NCI-H1105 treated with DMSO at 0.1 percent for 48 hours (cell line): ENCODE measurements around the gene SPTSSA.
"Not testable (repeated sequence)": the region's sequence is repeated elsewhere in the genome, so short reads cannot be mapped to it uniquely, and the experiment has no call there.

Experiments used
- DNase-seq: peaks from one replicate; lab custom pipeline; 2025; lab: John Stamatoyannopoulos, UW

SPTSSA gene

GRCh38 chr14:34426313-34427295 lies 35.4 kb downstream of the SPTSSA start:
- no peak for DNase-seq

DNA sequence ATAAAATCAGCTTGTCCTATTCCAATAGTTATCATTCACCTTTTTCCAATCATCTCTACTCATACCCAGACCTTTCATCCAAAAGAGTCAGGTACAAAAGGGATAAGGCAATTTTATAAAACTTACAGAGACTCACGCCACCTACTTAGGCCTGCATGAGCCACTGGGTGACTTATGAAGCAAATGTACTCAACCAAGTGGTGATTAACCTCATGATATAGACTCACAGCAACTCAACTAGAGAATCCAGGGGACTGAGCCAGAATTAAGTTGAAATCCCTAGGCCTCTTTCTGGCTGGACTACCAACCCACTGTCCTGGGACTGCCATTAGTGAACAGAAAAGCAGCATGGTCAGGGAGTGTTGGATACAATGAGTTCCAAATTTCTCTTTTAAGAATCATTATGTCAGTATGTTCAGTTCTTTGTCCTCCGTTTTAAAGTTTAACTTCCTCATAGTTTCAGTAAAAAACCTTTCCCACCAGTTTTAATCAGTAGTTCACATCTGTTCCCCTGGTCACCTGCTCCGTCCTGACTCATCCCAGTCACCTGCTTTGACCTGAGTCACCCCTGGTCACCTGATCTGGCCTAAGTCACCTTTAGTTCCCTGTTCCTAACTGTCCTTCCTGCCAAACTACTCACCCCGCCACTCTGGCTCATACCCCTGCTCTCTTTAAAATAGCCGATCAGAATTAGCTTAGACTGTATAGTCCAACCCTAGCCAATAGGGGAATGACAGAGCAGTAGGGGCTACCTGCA lies 36.8 kb downstream of the SPTSSA start:
- no peak for DNase-seq

- no peak for DNase-seq
Observed at GRCh38 chr14:34424488-34424887, 37.6 kb downstream of the SPTSSA start.

- no peak for DNase-seq
Observed at GRCh38 chr14:34423445-34423844, 38.6 kb downstream of the SPTSSA start.

GRCh38 chr14:34420547-34421150 lies 41.4 kb downstream of the SPTSSA start:
- peak; percentile 14 for DNase-seq

- DNase-seq: no peak
Observed at GRCh38 chr14:34409721-34410120, 52.3 kb downstream of the SPTSSA start.

- DNase-seq: no peak
Observed at GRCh38 chr14:34407951-34408350, 54.1 kb downstream of the SPTSSA start.

- DNase-seq: no peak
Observed at GRCh38 chr14:34404416-34404815, 57.6 kb downstream of the SPTSSA start.

DNA sequence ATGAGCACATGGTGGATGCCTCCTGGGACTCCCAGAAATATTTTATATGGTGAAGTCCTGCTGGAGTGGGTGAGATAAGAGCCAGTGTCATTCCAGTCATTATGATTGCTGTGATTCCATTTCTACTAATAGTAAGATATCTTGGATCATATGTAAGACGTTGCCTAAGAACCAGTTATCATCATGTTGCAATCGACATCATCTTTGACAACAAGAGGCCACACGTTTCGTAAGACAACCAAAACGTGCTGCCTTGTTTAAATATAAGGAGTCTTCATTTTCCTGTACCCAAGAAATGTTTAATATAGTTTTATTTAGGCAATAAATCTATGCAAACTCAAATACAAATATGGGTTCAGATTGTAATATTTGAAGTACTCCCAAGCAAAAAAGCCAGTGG lies 58.4 kb downstream of the SPTSSA start:
- DNase-seq: no peak

- no peak for DNase-seq
Observed at GRCh38 chr14:34398024-34398423, 64.0 kb downstream of the SPTSSA start.

DNA sequence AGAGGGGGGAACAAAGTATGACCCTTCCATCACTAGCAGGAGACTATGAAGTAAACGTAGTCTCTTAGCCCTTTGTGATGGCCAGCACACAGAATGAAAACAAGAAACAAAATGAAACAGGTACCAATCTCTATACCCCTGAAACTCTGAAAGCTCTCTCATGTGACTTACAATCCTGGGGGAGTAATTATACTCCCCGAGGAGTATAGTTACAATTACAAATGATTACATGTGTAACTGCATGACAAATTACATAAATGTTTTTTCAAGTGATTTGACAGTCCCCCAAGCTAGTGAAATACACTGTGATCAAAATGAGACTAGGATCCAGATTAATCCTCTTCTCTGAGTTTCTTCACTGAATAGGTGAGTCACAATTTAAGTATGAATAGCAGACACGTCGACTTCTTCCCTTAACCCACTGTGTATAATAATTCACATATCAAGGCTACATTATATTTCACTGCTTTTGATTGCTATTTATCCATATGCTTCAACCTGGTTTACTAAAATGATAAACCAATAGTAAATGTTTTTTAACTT lies 74.0 kb downstream of the SPTSSA start:
- no peak for DNase-seq

DNA sequence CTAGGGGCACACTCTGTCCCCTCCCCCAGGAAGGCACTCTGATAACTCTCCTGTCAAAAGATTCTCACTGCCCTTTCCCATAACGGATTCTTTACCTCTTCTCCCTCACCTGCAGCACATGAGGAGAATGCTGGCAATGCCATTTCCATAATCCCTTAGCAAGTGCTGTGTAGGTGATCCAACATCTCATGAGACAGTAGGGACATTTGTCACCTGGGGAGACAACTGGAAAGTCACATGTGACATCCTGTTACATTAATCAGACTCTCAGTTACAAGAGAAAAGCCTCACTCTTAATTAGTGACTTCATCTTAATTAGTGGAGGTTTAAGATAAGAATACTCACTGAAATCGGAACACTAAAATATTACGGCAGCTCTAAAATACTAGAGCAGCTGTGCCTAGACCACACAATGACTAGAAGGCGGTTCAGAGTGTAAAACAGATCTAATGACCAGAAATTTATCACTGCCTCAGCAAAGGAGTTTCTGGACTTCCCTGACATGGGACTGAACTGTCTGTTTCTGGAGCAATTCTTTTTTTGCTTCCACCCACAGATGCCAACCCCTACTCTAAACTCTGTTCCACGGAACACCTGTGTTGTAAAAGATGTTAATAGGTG lies 75.1 kb downstream of the SPTSSA start:
- DNase-seq: no peak

DNA sequence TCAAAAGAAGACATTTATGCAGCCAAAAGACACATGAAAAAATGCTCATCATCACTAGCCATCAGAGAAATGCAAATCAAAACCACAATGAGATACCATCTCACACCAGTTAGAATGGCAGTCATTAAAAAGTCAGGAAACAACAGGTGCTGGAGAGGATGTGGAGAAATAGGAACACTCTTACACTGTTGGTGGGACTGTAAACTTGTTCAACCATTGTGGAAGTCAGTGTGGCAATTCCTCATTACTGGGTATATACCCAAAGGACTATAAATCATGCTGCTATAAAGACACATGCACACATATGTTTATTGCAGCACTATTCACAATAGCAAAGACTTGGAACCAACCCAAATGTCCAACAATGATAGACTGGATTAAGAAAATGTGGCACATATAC lies 76.2 kb downstream of the SPTSSA start:
- not testable (repeated sequence) for DNase-seq

GRCh38 chr14:34383839-34384238 lies 78.2 kb downstream of the SPTSSA start:
- no peak for DNase-seq
